RWPE2 (cell line): ENCODE results near the gene HP.

Experiments
- ATAC-seq: fragments of 200-7000 bp; cut with Tn5 transposase; 3 replicates; pipeline ENCODE4 v1.9.1; 2021; ENCODE audit warnings: low read depth
- DNase-seq: peaks from one replicate; pipeline ENCODE4 v3.0.0-alpha.2; 2020; ENCODE audit warnings: low spot score
- H3K27ac ChIP-seq: fragments of 450-650 bp; 2 replicates; pipeline ENCODE4 v1.5.1; 2017; ENCODE audit warnings: mild to moderate bottlenecking; ENCODE audit not compliant: poor library complexity, severe bottlenecking
- H3K27me3 ChIP-seq: fragments of 250-450 bp; sonication (Bioruptor Pico); 2 replicates; pipeline ENCODE4 v1.5.1; 2021; ENCODE audit warnings: mild to moderate bottlenecking, moderate library complexity; ENCODE audit not compliant: insufficient read depth, poor library complexity, severe bottlenecking
- H3K36me3 ChIP-seq: fragments of 250-450 bp; sonication (Bioruptor Pico); 2 replicates; pipeline ENCODE4 v1.5.1; 2020; ENCODE audit warnings: low read depth, mild to moderate bottlenecking, moderate library complexity
- H3K4me1 ChIP-seq: fragments of 250-450 bp; sonication (Bioruptor Pico); 2 replicates; pipeline ENCODE4 v1.5.1; 2021; ENCODE audit warnings: mild to moderate bottlenecking, moderate library complexity; ENCODE audit not compliant: insufficient read depth, poor library complexity, severe bottlenecking
- H3K4me3 ChIP-seq: fragments of 250-450 bp; sonication (Bioruptor Pico); 2 replicates; pipeline ENCODE4 v1.5.1; 2021; ENCODE audit warnings: mild to moderate bottlenecking, moderate library complexity; ENCODE audit not compliant: severe bottlenecking
- H3K9me3 ChIP-seq: fragments of 250-450 bp; sonication (Bioruptor Pico); 2 replicates; pipeline ENCODE4 v1.5.1; 2021; ENCODE audit warnings: mild to moderate bottlenecking, moderate library complexity; ENCODE audit not compliant: severe bottlenecking
- TF ChIP-seq, protein P1 (sequence below): fragments of 450-650 bp; IDR thresholded peaks from one replicate; pipeline ENCODE4 v1.5.1; 2017; ENCODE audit warnings: mild to moderate bottlenecking, moderate library complexity; ENCODE audit not compliant: poor library complexity, severe bottlenecking

HP gene

DNA sequence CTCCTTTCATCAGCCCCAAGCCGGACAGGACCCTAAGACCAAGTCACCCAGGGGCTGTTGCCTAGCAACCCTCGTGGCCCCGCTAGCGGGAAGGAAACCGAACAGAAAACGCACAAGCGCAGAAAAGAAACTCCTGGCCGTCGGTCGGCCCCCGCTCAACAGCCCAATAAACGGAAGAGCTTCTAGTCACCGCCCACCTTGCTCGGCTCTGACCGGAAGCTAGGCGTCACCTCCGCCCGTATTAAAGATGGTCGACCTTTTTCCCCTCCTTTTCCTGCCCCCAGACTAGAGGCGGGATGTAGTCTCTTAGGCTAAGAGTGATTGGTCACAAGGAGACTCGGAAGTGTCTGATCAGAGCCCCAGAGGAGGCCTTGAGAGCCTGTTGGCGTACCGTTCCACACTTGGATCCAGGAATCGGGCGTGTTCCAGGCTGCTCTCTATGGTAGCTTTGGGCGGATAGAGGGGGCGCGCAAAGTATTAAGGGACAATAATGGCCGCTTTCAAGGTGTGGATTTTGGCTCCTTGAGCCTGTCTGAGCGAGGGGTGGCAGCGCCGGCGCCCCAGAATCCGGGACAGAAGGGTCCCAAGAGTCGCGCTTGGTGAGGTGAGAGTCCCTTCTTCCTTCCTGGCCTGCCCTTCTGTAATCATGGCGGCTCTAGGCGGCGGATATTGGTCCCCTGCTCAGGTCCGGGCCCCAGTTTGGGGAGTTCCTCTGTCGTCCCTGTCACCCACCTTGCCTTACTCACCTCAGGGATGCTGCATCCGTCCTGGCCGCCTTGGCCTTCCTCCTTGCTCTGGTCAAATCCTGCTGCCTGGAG lies 39.4 kb downstream of the HP start, which contains the start of the genes DHX38 and TXNL4B:
Gene DHX38 (plus strand): TSS at position 400 of the 818 bp plus-strand sequence. CDS start 2,311 bp downstream, outside the sequence.
Gene TXNL4B (minus strand): TSS at position 173 of the 818 bp plus-strand sequence. CDS start 2,871 bp downstream, outside the sequence.
- Histone ChIP-seq H3K36me3 (peaks cover 63% of the 10 kb centered on the region), H3K27ac (peak within 1 kb of the TSS; percentile 55)
- TF ChIP-seq, protein P1, sequence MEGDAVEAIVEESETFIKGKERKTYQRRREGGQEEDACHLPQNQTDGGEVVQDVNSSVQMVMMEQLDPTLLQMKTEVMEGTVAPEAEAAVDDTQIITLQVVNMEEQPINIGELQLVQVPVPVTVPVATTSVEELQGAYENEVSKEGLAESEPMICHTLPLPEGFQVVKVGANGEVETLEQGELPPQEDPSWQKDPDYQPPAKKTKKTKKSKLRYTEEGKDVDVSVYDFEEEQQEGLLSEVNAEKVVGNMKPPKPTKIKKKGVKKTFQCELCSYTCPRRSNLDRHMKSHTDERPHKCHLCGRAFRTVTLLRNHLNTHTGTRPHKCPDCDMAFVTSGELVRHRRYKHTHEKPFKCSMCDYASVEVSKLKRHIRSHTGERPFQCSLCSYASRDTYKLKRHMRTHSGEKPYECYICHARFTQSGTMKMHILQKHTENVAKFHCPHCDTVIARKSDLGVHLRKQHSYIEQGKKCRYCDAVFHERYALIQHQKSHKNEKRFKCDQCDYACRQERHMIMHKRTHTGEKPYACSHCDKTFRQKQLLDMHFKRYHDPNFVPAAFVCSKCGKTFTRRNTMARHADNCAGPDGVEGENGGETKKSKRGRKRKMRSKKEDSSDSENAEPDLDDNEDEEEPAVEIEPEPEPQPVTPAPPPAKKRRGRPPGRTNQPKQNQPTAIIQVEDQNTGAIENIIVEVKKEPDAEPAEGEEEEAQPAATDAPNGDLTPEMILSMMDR: no peak

DNA sequence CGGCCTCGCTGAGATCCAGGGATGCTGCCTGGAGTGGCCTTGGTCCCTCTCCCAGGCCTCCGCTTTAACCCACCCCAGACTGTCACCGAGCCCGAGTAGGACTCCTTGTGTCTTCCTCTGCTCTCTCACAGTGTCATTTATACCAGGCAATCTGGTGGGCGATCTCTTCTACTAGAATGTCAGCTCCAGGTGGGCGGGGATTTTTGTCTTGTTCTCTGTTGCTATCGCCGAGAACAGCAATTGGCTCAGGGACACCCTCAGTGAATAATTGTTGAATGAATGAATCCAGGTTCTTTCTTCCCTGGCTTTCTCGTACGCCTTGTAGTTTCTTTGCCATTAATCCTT lies 39.9 kb downstream of the HP start:
- Histone ChIP-seq H3K4me1 (peaks cover 17% of the 10 kb centered on the region), H3K4me3 (peak overlapping the region; percentile 80), H3K9me3 (no peaks in the 10 kb centered on the region), H3K36me3 (peaks cover 63% of the 10 kb centered on the region), H3K27ac (peak overlapping the region; percentile 55), H3K27me3 (no peaks in the 10 kb centered on the region)
- DNase-seq (no peak), ATAC-seq (no peak; the same call in 2 of the 3 replicates)
- TF ChIP-seq, protein P1: no peak

More for the DNA sequence above, 39.4 kb downstream of the HP start, which contains the start of the genes DHX38 and TXNL4B:
- H3K4me3 ChIP-seq: peak within 1 kb of the TSS; percentile 80
- ATAC-seq (peak; percentile 99), DNase-seq (peak; percentile 92)
- no peaks in the 10 kb centered on the region for H3K27me3 ChIP-seq
- H3K9me3 ChIP-seq: no peaks in the 10 kb centered on the region
- H3K4me1 ChIP-seq: peaks cover 17% of the 10 kb centered on the region

DNA sequence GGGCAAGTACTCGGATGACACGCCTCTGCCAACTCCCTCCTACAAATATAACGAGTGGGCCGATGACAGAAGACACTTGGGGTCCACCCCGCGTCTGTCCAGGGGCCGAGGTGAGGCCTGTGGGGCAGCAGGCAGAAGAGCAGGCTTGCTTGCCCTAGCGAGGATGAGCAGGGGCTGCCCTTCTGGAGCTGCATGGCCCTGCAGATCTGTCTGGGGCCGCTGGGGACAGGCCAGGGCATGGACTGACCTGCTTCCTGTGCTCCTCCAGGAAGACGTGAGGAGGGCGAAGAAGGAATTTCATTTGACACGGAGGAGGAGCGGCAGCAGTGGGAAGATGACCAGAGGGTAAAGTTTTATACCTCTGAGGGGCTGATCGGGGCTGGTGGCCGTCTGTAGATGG lies 44.6 kb downstream of the HP start:
- Histone ChIP-seq H3K4me3 (no peak overlapping the region), H3K27me3 (no peaks in the 10 kb centered on the region), H3K27ac (no peak overlapping the region), H3K36me3 (peaks cover 88% of the 10 kb centered on the region), H3K4me1 (peaks cover 9% of the 10 kb centered on the region), H3K9me3 (no peaks in the 10 kb centered on the region)
- TF ChIP-seq, protein P1: no peak
- ATAC-seq (peak; percentile 16; the same call in 2 of the 3 replicates), DNase-seq (no peak)

DNA sequence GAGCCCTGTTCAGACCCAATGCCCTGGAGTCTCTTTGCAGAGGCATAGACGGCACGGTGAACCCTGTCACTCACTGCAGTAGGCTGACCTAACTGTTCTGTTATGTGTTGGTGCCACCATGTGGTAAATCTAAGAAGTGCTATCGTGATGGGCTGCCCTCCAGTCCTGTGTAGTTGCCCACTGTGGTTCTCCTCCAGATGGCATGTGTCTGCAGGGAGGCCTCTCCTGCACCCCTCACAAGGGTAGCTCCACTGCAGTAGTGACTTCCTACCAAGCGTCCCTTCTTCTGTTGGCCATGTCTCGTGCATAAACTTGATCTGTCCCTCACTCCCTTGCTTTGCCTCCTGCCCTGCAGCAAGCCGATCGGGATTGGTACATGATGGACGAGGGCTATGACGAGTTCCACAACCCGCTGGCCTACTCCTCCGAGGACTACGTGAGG lies 45.1 kb downstream of the HP start:
- no peak overlapping the region for H3K4me3 ChIP-seq
- peaks cover 9% of the 10 kb centered on the region for H3K4me1 ChIP-seq
- no peaks in the 10 kb centered on the region for H3K9me3 ChIP-seq
- no peak overlapping the region for H3K27ac ChIP-seq
- TF ChIP-seq, protein P1: peak; percentile 61
- no peaks in the 10 kb centered on the region for H3K27me3 ChIP-seq
- ATAC-seq (peak; percentile 86), DNase-seq (no peak)
- H3K36me3 ChIP-seq: peaks cover 92% of the 10 kb centered on the region
